Smooth muscle cell (in vitro differentiated cells): ENCODE measurements around the gene CAMTA1. TPM values are rescaled to one million over a fixed set of nuclear protein-coding genes. Genes with fewer than 3 reads are reported as not detected.
A peak's percentile ranks its signal among the peaks of the same experiment; 100 is the strongest.

Experiments
- DNase-seq: peaks from one replicate; lab custom pipeline; 2025; ENCODE audit not compliant: unreplicated experiment; lab: John Stamatoyannopoulos, UW
- H2AFZ ChIP-seq: fragments of 200-600 bp; sonication (generic); 2 replicates; pipeline ENCODE4 v1.6.0; 2016; ENCODE audit warnings: antibody characterized with exemption, low read depth, mild to moderate bottlenecking
- H3F3A ChIP-seq: fragments of 200-600 bp; sonication (generic); 2 replicates; pipeline ENCODE4 v1.6.0; 2017; ENCODE audit warnings: antibody characterized with exemption, low read depth
- H3K27ac ChIP-seq: fragments of 200-600 bp; sonication (generic); 2 replicates; pipeline ENCODE4 v1.5.1; 2016; ENCODE audit warnings: low read depth, mild to moderate bottlenecking
- H3K27me3 ChIP-seq: fragments of 200-600 bp; sonication (generic); 2 replicates; pipeline ENCODE4 v1.6.1; 2016; ENCODE audit warnings: low read depth, mild to moderate bottlenecking
- H3K36me3 ChIP-seq: fragments of 200-600 bp; sonication (generic); 2 replicates; pipeline ENCODE4 v1.5.1; 2016; ENCODE audit warnings: low read depth
- H3K4me1 ChIP-seq: fragments of 200-600 bp; sonication (generic); 2 replicates; pipeline ENCODE4 v1.5.1; 2016; ENCODE audit warnings: low read depth
- H3K4me2 ChIP-seq: fragments of 200-600 bp; sonication (generic); 2 replicates; pipeline ENCODE4 v1.6.0; 2016; ENCODE audit warnings: mild to moderate bottlenecking
- H3K4me3 ChIP-seq: fragments of 200-600 bp; sonication (generic); 2 replicates; pipeline ENCODE4 v1.5.1; 2016; ENCODE audit warnings: mild to moderate bottlenecking
- H3K79me2 ChIP-seq: fragments of 200-600 bp; sonication (generic); 2 replicates; pipeline ENCODE4 v1.6.0; 2016; ENCODE audit warnings: low read depth, mild to moderate bottlenecking
- H3K9ac ChIP-seq: fragments of 200-600 bp; sonication (generic); 2 replicates; pipeline ENCODE4 v1.6.0; 2016; ENCODE audit warnings: low read depth
- H3K9me3 ChIP-seq: fragments of 200-600 bp; sonication (generic); replicated peaks from 2 replicates; pipeline ENCODE4 v1.5.1; 2016; ENCODE audit warnings: low read depth
- H4K20me1 ChIP-seq: fragments of 200-600 bp; sonication (generic); 2 replicates; pipeline ENCODE4 v1.6.0; 2016; ENCODE audit warnings: low read depth
- WGBS: methylation state at CpG from one replicate; pipeline ENCODE4 v1.1.7; 2016; ENCODE audit warnings: low lambda C conversion rate; 5-methylcytosine and 5-hydroxymethylcytosine counted together
- polyA plus RNA-seq: library from polyadenylated mRNA; unstranded; fragments of >200 nt; fragmentation: Nextera tagmentation; extraction: Ambion mirVana; gene quantifications from 2 replicates; pipeline ENCODE4 v1.2.1, GENCODE V29; 2016
- total RNA-seq: library from RNA; depleted of rRNA; stranded (reverse); fragments of >200 nt; gene quantifications from 2 replicates; pipeline ENCODE4 v1.2.3, GENCODE V29; 2014
- TF ChIP-seq, protein P1 (sequence below): fragments of 200-600 bp; sonication (generic); IDR thresholded peaks from 2 replicates; pipeline ENCODE4 v1.5.1; 2017; ENCODE audit warnings: borderline replicate concordance, mild to moderate bottlenecking, antibody characterized with exemption; ENCODE audit not compliant: insufficient read depth, poor library complexity, severe bottlenecking

CAMTA1 gene
- total and polyA plus RNA-seq, 2 experiments from 2014 or later: 139 to 145 TPM

DNA sequence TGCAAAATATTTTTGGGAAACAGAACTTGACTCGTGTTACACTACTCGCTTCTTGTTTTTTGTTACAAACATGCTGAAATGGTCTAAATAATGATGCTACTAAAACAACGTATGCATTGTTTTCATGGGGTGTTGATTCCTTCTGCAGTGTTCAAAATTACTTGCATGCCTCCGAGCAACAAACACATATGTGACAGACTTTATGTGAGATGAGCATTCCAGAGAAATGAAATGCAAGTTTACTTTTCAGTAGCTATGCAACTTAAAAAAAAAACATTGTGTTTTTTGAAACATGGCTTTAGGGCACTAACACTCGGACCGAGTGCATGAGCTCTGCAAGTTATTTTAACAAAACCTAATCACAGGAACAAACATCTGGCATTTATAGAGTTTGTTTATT is 84.8 kb downstream of the CAMTA1 start:
- Histone ChIP-seq H3K4me1 (peaks cover 46% of the 10 kb centered on the region), H3K27ac (peak overlapping the region; percentile 75), H3K9ac (no peak overlapping the region), H3F3A (peaks cover 3% of the 10 kb centered on the region), H3K36me3 (no peaks in the 10 kb centered on the region), H4K20me1 (peaks cover 70% of the 10 kb centered on the region), H3K9me3 (no peaks in the 10 kb centered on the region), H3K27me3 (no peaks in the 10 kb centered on the region), H3K79me2 (peaks cover 24% of the 10 kb centered on the region), H3K4me2 (peak overlapping the region; percentile 67), H3K4me3 (no peak overlapping the region), H2AFZ (no peak overlapping the region)
- DNase-seq: no peak
- TF ChIP-seq, protein P1, sequence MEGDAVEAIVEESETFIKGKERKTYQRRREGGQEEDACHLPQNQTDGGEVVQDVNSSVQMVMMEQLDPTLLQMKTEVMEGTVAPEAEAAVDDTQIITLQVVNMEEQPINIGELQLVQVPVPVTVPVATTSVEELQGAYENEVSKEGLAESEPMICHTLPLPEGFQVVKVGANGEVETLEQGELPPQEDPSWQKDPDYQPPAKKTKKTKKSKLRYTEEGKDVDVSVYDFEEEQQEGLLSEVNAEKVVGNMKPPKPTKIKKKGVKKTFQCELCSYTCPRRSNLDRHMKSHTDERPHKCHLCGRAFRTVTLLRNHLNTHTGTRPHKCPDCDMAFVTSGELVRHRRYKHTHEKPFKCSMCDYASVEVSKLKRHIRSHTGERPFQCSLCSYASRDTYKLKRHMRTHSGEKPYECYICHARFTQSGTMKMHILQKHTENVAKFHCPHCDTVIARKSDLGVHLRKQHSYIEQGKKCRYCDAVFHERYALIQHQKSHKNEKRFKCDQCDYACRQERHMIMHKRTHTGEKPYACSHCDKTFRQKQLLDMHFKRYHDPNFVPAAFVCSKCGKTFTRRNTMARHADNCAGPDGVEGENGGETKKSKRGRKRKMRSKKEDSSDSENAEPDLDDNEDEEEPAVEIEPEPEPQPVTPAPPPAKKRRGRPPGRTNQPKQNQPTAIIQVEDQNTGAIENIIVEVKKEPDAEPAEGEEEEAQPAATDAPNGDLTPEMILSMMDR: no peak
- 52% methylated on average over 6 of the region's 6 CpGs for WGBS

GRCh38 chr1:6870571-6870970 is 85.3 kb downstream of the CAMTA1 start:
- peaks cover 66% of the 10 kb centered on the region for H4K20me1 ChIP-seq
- H3K27ac ChIP-seq: peak overlapping the region; percentile 75
- peaks cover 24% of the 10 kb centered on the region for H3K79me2 ChIP-seq
- no peak overlapping the region for H3K9ac ChIP-seq
- TF ChIP-seq, protein P1: no peak
- no peaks in the 10 kb centered on the region for H3K36me3 ChIP-seq
- H3F3A ChIP-seq: peaks cover 3% of the 10 kb centered on the region
- H2AFZ ChIP-seq: no peak overlapping the region
- no peak for DNase-seq
- no peaks in the 10 kb centered on the region for H3K9me3 ChIP-seq
- no peaks in the 10 kb centered on the region for H3K27me3 ChIP-seq
- peaks cover 43% of the 10 kb centered on the region for H3K4me1 ChIP-seq
- peak overlapping the region; percentile 67 for H3K4me2 ChIP-seq
- H3K4me3 ChIP-seq: no peak overlapping the region

DNA sequence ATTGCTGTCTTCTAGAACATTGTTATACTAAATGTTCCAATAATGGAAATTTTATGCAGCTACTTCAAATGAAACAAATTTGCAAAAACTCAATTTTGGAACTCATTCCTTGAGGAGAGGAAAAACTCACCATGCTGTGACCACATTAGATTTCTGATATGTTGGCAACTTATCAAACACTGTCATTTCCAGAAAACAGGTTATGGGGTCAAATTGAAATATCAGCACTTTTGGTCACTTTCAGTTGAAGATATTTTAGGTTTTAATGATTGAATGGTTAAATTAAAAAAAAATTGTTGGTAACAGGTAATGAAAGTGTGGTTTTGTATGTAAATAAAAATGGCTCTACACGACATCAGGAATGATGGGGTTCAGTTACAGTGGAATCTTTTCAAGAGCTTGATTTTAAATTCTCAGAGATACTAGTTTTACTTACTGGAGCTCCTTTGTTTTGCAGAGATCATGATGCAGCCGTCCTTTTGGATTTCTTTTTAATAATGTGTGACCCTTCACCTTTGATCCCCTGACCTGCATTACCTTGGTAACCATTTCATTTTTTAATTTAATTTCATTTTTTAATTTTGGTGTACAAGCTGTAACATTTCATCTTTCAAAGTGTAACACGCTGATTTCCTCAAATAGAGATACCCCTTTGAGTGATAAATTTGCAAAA is 86.2 kb downstream of the CAMTA1 start:
- TF ChIP-seq, protein P1: no peak
- no peak overlapping the region for H2AFZ ChIP-seq
- H3K27ac ChIP-seq: peak overlapping the region; percentile 75
- peaks cover 57% of the 10 kb centered on the region for H4K20me1 ChIP-seq
- peaks cover 41% of the 10 kb centered on the region for H3K4me1 ChIP-seq
- no peaks in the 10 kb centered on the region for H3K27me3 ChIP-seq
- DNase-seq: no peak
- 100% methylated on average over 3 of the region's 3 CpGs for WGBS
- no peak overlapping the region for H3K4me2 ChIP-seq
- H3K79me2 ChIP-seq: peaks cover 18% of the 10 kb centered on the region
- H3K4me3 ChIP-seq: no peak overlapping the region
- H3K9me3 ChIP-seq: no peaks in the 10 kb centered on the region
- H3K9ac ChIP-seq: no peak overlapping the region
- peaks cover 3% of the 10 kb centered on the region for H3F3A ChIP-seq
- H3K36me3 ChIP-seq: no peaks in the 10 kb centered on the region
